ENCODE measurements around the gene NFKBIZ.

The NFKBIZ gene

DNA sequence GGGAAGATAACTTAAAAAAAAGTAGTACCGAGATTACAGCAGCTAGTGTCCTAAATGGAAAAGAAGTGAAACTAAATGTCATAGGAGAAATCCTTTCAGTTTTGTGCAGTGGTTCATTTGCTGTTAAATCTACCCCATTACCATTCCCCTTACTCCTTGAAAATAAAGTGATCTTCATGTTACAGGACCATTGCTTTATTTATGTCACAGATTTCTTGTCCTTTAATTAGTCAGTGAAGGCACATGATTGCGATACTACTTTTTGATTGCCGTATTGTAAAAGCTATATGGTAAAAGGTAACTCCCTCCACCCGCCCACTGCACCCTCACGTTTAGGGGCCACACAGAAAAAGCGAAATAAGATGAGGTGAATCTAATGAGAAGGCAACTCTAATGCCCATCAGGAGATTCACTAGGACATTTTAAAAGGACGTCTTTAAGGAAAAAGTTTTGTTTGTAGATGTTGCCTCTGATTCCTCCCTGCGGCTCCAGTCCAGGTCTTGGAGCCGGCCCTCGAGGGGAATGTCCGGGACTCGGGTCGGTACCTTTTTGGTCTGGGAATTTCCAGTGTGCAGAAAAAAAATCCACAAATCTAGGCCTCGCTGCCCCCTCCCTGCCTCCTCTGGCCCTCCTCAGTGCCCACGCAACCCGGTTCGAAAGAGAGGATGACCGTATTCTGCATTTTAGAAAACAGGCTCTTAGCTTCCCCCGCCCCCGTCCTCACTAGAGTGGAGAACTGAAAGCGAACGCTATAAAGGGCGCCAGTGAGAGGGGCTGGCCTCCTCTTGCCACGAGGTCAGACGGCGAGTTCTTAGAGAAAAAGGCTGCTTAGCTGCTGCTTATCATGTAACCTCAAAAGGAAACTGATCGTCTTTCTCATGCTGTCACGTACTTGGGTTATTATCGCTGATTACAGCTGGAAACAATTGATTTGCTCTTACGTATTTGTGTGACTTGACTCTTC lies 21.8 kb upstream of the NFKBIZ start:
- DNase-seq, result peak; percentile 44

DNA sequence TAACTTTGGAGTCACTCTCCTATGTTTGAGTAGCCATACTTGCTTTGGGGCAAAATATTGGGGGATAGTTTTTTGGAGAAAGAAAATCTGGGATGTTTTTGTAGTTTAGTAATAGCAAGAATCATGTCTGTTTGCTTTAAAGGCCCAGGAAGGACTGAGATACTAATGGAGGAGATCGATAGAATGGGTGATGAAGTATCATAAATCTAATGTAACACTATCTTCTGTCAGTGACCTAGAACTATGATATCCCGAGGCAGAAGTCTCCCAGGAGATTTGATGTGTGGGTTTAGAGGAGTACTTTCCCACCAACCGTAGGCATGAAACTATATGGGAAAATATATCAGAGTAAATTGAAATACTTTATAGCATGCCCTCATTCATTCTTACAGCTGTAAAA lies 21.0 kb upstream of the NFKBIZ start:
- no peak for DNase-seq

DNA sequence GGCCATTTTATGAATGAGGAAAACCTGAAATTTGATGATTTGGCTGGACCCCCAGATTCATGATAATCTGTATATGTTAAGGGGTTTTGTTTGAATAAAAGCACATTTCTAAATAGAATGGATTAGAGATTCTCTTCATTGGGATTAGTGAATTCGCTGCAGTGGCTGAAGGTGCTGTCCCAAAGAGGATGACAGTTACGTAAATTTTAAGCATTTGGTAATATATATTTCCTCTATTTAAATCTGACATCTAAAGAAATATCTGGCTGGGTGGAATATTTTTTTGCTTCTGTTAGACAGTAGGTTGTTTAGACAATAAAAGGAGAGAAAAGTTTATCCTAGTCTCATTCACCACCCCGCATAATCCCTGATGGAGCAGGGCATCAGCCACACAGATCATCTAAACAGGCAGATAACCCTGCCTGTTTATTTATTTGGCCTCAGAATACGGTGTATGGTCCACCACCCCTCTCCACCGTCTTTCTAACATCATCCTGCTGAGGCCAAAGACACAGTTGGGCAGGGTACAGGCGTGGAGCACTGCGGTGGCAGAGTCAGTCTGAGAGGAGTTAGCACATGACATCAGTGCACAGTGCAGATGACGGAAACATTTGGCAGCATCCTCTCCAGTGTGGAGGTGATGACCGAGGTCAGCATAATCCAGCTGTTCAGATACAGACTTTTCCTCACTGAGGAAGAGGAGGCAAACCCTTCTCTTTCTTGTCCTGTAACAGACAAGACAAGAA lies 20.4 kb upstream of the NFKBIZ start:
- no peak for DNase-seq

DNA sequence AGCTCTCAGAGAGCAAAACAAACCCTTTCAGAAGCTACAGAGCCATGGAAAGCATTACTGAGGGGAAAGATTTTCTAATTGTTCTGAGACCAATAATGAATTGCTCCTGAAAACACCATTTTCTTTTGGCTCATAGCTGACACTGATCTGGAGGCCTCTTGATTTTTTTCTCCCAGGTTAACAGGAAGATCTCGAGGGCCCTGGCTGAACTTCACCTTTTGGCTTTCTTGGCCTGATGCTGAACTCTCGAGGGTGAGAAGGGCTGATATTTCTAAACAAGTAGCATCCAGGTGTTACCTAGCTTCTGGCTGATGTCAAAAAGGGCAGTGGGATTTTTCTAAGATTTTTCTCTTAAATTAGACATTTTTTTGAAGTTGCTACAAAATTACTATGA lies 19.9 kb upstream of the NFKBIZ start:
- DNase-seq, result no peak

DNA sequence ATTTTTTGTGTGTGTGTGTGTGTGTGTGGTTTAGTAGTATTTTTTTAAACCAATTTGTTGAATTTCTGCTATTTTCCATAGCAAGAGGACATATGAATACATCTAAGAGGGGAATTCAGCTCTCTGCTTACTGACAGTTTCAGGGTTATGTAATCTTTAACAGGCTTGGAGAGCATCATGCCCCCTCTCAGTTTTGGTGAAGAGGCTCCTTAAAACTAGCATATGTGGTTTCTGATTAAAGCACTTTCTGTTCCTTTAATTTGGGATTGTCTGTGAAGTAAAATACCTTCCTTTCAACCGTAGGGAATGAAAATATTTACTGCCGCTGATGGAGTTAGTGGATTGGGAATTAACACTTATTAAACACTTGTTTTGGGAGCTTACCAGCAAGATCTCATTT lies 19.4 kb upstream of the NFKBIZ start:
- no peak for DNase-seq

DNA sequence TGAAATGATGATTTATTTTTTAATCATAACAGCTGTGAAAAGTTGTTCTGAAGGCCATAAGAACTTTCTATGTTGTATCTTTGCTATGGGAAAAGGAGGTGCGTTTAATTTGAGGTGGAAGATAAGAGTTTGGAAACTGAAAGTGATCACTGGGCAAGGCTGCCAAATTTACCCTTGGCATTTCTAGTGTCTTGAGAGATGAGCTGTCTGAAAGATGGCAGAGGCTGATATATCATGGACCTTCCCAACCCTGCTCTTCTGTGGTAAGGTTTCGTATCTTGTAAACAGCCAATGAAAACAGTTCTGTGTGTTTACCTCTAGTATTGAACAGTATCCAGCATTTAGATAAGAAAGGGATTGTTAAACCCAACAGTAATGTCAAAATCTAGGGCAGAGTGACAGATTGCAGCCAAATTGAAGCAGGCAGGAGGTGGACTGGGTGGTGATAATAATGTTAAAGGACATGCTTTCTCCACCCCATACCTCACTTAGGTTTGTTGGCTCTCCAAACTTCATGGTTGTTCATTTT lies 15.8 kb upstream of the NFKBIZ start:
- no peak for DNase-seq

DNA sequence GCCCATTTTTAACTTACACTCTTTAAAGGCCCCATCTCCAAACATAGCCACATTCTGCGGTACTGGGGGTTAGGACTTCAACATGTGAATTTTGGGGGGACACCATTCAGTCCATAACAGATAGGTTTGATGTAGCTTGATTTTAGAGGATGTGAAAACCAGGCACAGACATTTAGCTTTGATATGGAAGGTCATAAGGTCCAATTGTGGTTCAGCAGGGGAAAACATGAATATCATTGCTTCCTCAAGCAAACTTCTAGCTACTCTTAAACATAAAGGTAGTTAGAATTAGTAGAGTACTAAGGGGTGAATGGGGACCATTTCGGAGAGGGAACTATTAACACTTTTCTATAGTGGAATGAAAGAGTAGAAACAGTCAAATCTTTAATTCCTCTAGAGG lies 13.6 kb upstream of the NFKBIZ start:
- DNase-seq, result no peak

DNA sequence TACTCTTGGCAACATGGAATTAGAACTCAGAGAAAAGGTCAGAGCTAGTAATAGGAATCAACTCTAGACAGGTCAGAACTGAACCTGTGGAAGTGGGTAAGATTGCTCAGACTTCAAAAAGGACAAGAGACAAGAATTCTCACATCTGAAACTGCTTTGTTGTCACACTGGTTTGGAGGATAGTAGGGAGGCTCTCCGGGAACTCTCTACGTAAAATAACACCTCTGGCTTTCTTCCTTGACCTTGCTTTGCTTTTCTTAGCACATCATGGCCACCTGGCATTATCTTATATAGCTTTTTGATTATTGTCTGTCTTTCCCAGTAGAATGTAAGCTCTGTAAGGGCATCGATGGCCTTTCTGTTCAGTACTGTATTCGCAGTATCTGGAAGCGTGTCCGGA lies 13.2 kb upstream of the NFKBIZ start:
- no peak for DNase-seq

DNA sequence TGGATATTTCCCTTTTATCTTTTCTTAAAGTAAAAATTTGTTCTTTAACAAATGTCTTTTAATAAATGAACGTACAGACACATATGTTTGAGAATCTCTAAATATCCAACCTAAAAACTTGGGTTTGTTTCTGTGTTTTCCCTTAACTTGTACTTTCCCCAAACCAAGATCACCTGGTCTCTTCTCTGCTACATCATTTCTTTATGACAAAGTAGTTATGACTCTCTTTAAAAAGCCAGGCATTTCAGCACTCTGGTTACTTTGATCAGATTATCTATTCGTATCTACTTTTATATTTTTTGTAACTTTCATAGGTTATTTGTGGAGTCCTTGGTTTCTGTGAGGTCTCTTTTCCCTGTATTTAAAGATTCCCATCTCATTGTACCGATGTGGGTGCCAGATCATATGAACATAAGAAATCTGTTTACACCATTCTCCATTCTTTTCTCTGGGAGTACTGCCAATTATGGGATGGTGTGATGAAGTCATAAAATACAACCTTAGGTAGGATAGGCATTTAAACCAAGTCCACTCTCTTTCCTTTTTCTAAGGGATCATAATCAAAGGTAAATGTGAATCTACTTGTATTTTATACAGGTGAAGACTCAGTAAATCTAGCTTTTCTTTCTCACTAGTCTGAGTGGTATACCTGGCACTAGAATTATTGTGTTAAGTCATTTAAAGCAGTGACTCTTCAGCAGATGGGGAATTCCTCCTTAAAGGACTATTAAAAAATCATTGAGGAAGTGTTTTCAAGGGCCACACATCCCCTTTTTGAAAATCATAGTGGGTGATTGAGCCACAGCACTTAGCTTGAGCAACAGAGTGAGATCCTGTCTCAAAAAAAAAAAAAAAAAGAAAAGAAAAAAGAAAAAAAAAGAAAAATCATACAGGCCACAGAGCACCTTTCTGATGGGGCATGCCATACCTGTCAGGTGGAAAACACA lies 12.4 kb upstream of the NFKBIZ start:
- no peak for DNase-seq

DNA sequence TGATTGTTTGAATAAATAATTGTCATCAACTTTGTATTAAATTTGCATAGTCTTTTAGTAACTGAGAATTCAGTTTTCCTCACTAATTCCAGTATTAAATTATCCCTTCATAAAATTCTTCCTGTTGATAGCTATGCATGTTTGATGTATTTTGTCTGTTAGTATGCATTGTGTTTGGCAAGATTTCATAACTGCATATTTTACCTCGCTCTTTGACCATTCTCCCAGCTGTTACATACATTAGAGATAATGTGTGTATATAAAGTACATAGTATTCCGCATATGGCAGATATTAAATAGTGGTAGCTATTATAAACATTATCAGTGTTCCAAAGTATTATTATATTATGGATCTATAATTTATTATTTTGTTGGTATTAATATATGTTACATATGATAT lies 10.6 kb upstream of the NFKBIZ start:
- no peak for DNase-seq

DNA sequence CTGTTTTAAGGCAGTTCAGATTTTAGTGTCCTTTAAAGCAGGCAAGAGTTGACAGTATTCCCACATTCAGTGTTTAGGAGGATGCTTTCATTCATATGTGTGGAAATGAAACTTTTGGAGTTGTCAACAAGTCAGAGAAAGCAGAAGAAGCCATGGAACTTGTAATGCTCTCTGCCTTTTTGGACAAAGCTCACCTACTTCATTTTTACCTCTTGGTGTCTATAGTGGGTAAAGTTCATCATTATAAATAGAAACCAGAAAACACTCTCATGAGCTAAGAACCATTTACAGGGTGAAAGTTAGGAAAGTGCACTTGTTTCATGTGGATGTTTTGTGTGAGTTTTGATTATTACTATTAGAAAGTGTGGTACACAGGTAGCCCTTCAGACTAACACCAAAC lies 9.2 kb upstream of the NFKBIZ start:
- DNase-seq, result no peak

DNA sequence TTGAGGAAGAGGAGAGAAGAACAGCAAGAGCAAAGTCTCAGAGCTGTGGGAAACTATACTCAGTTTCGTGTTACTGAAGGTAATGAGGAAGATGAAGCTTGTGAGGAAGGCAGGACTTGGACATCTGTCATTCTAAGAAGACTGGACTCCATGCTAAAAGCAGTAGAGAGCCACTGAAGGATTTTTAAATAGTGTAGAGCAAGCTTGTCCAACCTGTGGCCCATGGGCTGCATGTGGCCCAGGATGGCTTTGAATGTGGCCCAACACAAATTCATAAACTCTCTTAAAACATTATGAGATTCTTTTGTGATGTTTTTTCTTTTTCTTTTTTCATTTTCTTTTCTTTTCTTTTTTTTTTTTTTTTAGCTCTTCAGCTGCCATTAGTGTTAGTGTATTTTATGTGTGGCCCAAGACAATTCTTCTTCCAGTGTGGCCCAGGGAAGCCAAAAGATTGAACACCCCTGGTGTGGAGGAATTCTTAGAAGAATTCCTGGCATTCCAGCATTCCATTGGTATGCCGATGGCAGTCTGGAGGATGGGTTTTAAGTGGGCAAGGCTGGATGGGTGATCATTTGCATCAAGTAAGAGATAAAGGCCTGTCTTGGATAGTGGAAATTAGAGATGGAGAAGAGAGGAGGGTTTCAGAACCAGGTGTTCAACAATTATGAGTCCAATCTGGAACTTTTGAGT lies 6.9 kb upstream of the NFKBIZ start:
- DNase-seq, result no peak

DNA sequence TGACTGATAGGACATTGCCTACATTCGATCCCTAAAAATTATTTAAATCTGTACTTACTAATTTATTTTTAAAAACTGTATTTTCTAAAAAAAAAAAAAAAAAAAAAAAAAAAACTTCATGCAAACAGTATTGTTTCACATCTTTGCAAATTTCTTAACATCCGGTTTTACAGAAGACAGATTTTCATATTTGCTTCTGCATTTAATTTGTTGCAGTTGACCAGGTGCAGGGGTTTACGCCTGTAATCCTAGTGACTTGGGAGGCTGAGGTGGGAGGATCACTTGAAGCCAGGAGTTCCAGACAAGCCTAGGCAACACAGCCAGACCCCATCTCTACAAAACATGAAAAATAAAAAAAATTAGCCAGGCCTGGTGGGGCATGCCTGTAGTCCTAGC lies 6.4 kb upstream of the NFKBIZ start:
- DNase-seq, result no peak

DNA sequence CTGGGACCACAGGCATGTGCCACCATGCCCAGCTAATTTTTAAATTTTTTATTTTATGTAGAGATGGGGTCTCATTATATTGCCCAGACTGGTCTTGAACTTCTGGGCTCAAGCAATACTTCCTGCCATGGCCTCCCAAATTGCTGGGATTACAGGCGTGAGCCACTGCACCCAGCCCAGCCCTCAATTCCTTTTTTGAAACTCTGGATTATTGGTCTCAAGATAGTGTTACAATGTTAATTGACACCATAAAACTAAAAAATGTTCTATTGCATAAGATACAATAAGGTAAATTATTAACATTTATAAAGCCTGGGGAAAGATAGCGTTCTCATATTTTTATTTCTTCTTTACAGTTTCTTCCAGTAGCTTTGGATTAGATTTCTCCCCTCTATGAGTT lies 3.9 kb upstream of the NFKBIZ start:
- no peak for DNase-seq

DNA sequence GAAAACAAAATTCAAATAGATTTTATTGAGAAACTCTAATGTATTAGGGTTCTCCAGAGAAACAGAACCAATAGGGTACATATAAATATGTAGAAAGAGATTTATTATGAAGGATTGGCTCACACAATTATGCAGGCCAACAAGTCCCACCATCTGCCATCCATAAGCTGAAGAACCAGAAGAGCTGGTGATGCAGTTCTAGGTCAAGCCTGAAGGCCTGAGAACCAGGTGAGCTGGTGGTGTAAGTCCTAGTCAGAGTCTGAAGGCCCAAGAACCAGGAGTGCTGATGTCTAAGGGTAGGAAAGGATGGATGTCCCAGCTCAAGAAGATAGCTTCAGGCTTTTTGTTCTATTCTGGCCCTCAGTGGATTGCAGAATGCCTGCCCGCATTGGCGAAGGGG lies 2.6 kb upstream of the NFKBIZ start:
- no peak for DNase-seq

DNA sequence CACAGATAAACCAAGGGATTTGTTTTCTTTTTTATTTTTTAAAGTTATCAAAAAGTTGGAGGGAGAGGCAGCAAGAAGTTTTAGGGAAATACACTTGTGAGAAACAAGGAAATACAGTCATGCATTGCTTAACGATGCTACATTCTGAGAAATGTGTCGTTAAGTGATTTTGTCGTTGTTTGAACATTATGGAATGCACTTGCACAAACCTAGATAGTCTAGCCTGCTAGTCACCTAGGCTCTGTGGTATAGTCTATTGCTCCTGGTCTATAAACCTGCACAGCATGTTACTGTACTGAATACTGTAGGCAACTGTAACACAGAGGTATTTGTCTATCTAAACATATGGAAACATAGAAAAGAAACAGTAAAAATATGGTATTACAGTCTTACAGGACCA lies 2.0 kb upstream of the NFKBIZ start:
- DNase-seq, result no peak

DNA sequence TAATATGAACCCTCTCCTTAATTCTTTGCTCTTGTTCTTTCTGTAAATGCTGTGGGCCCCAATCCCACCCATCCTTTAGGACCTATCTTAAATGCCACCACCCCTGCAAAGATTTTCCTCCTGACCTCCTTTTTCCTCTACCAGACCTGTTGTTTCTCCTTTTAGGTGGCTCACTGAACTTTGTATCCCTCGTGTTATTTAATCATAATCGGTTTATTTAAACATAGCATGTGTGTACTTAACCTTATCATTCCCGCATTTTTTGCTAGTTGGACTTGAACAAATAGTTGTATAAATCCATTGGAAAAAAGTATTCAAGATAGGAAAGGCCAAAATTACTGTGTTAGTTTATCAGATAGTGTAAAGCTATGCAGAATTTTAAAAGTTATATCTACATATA lies 988 bp upstream of the NFKBIZ start:
- no peak for DNase-seq

DNA sequence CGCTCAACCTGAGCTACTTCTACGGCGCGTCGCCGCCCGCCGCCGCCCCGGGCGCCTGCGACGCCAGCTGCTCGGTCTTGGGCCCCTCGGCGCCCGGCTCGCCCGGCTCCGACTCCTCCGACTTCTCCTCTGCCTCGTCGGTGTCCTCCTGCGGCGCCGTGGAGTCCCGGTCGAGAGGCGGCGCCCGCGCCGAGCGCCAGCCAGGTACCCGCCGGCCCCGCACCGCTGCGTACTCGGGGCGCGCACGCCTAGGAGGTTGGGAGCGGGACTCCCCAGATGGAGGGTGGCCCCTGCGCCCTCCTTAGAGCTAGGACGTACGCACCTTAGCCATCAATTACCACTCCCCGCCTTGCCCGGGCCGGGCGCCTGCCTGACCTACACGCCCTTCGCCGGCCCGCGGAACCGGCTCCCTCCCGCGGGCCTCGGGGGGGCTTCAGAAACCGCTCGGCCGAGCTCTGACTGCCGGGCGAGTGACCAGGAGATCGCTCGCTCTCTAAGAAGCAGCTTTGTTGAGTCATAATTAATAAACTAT lies 466 bp downstream of the NFKBIZ start:
- DNase-seq, result no peak

DNA sequence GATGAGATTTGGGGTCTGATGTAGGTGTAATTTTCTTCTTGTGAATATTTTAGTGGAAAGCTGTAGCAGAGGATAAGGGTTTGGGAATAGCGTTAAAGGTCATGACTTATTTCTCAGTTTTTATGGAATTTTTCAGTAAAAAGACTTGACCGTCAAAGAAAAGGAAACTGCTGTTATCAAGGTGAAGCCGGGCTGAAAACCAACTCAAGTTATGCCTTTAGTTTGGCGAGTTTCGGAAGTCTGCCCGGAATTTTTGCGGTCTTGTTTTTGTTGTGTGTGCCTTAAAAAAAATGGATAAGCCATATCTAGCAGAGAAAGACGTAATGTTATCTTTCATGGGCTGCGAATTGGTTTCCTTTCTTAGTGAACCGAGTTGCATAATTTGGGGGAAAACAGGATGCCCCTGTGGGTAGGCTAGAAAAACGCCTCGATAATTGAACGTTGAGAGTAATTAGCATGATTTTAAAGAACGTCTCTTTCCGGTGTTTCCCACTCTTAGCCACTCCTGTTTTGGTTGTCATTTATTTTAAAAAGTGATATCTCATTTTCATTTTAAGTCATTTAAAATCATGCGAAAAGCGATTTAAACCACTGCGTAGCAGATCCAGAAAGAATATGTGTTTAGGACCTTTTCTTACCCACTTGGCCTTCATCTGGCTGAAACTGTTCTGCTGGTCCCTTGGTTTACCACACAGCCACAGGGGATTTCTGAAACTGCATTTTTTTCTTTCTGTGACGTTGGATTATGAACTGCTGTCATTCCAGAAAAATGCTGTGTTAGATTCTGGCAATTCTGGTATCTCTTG lies 1.1 kb downstream of the NFKBIZ start:
- no peak for DNase-seq

DNA sequence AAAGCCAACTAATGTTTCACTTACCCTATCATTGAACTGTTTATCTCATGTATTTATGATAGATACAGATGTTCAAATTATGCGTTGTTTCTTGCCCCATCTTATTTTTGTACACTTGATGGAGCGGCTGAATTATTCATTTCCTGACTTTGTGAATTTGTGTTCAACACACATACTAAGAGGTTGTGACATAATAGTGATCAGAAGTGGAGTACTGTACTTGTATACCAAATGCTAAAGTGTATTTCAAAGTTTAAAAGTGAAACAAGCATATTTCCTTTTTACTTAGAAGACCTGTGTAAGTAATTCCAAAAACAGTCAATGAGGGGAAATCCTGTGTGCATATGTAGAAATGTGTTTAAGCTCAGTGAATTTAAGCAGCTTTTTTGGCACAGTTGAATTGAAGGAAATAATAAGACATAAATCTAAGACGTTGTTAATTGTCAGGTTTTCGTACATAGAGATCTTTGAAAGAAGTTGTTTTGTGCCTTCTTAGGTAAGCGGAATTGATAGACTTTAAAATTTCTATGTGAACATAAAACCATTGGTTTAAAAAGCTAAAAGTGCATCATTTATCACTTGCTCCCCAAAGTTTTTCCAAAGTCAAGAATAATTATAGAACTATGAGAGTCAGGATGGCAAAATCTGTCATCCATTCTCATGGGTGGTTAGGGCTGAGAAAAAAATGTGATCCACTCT lies 1.9 kb downstream of the NFKBIZ start:
- no peak for DNase-seq

Data from NCI-H510A (cell line).